HepG2 (cell line): Measurements from ENCODE around the gene ZNF670. TPM values are rescaled to one million over a fixed set of nuclear protein-coding genes. Genes with fewer than 3 reads are reported as not detected.
A peak's percentile ranks its signal among the peaks of the same experiment; 100 is the strongest.

ENCODE experiments used
- ATAC-seq: fragments of 200-7000 bp; cut with Tn5 transposase; 3 replicates; pipeline ENCODE4 v1.9.1; 2020; ENCODE audit warnings: mild to moderate bottlenecking, moderate library complexity
- Bru-seq: library from RNA; stranded (reverse); fragments of 400-500 nt; gene quantifications from one replicate; lab custom pipeline; 2021; lab: Mats Ljungman, UMichigan
- BruChase-seq, 2 experiments: library from RNA; stranded (reverse); fragments of 400-500 nt; gene quantifications; one replicate each; lab custom pipeline; 2021; lab: Mats Ljungman, UMichigan
- BruUV-seq: library from RNA; stranded (reverse); fragments of 400-500 nt; replicated peaks from 2 replicates; lab custom pipeline; 2021; lab: Mats Ljungman, UMichigan
- CTCF ChIA-PET: fragments of 300-600 bp; formaldehyde crosslinking; extraction: SDS; loops from one replicate; lab custom pipeline; 2021; ENCODE audit warnings: low total read pairs, inconsistent platforms, low intra/inter-chr PET ratio; lab: Yijun Ruan, JAX
- POLR2A ChIA-PET: fragments of 350-600 bp; sonication (Branson Sonifier 250); formaldehyde crosslinking; loops from one replicate; lab custom pipeline; 2020; ENCODE audit warnings: antibody characterized with exemption, inconsistent platforms; lab: Yijun Ruan, JAX
- DNase-seq: peaks from one replicate; pipeline ENCODE4 v3.0.0-alpha.2; 2015; ENCODE audit warnings: low spot score
- FAIRE-seq: peaks from 3 replicates; lab custom pipeline; 2011; peaks lifted over from hg19 to GRCh38; lab: Jason Lieb, UNC
- H2AFZ ChIP-seq: one replicate; pipeline ENCODE4 v1.6.1; 2011; ENCODE audit warnings: low read length, inconsistent platforms
- H3K27ac ChIP-seq: fragments of 300-600 bp; 3 replicates; pipeline ENCODE4 v1.8.0; 2011; ENCODE audit warnings: mixed run types, mild to moderate bottlenecking, mixed read lengths, low read length, inconsistent platforms; ENCODE audit not compliant: insufficient read depth; ENCODE audit errors: extremely low read length
- H3K27me3 ChIP-seq, 2 experiments: fragments of 200-600 bp in 1 of 2; 2 replicates in 1 of 2; 3 replicates in 1 of 2; pipeline versions ENCODE4 v1.6.0 to v1.8.0; 2011; ENCODE audit warnings: low read length in 2 of 2, mild to moderate bottlenecking in 2 of 2, moderate library complexity in 2 of 2, inconsistent platforms in 1 of 2; ENCODE audit not compliant: insufficient read depth in 2 of 2, control insufficient read depth in 1 of 2
- H3K36me3 ChIP-seq, 2 experiments: fragments of 200-600 bp in 1 of 2; replicated peaks in 1 of 2; 2 replicates in 1 of 2; 3 replicates in 1 of 2; pipeline versions ENCODE4 v1.5.1 to v1.8.0; 2011; ENCODE audit warnings: low read length in 2 of 2, inconsistent platforms in 1 of 2; ENCODE audit not compliant: insufficient read depth in 2 of 2, control insufficient read depth in 1 of 2
- H3K4me1 ChIP-seq: 2 replicates; pipeline ENCODE4 v1.5.1; 2012; ENCODE audit warnings: low read length, inconsistent platforms; ENCODE audit not compliant: insufficient read depth
- H3K4me2 ChIP-seq: 2 replicates; pipeline ENCODE4 v1.6.0; 2011; ENCODE audit warnings: low read depth, low read length, inconsistent platforms
- H3K4me3 ChIP-seq, 3 experiments: fragments of 200-600 bp in 1 of 3; sonication (generic), shearing (Covaris generic) in 1 of 3; replicated peaks in 1 of 3; 2 replicates each; pipeline ENCODE4 v1.5.1; 2011 to 2016; ENCODE audit warnings: low read length in 3 of 3, inconsistent platforms in 2 of 3, low read depth in 2 of 3, mild to moderate bottlenecking in 2 of 3, control low read depth in 1 of 3, mixed read lengths in 1 of 3; ENCODE audit not compliant: insufficient read depth in 1 of 3
- H3K79me2 ChIP-seq: one replicate; pipeline ENCODE4 v1.6.1; 2011; ENCODE audit warnings: low read length, inconsistent platforms; ENCODE audit not compliant: insufficient read depth
- H3K9ac ChIP-seq: 2 replicates; pipeline ENCODE4 v1.6.0; 2011; ENCODE audit warnings: mild to moderate bottlenecking, low read depth, low read length, inconsistent platforms; ENCODE audit not compliant: insufficient read depth
- H3K9me3 ChIP-seq: 2 replicates; pipeline ENCODE4 v1.5.1; 2012; ENCODE audit warnings: mild to moderate bottlenecking, low read length
- H4K20me1 ChIP-seq: 2 replicates; pipeline ENCODE4 v1.6.0; 2011; ENCODE audit warnings: inconsistent platforms, mild to moderate bottlenecking, low read length, moderate library complexity; ENCODE audit not compliant: insufficient read depth
- ELF3 ChIP-seq: IDR thresholded peaks from 2 replicates; pipeline ENCODE4 v1.6.1; 2016; ENCODE audit warnings: missing genetic modification reagents, missing compliant biosample characterization
- GFI1 ChIP-seq: sonication (generic); formaldehyde crosslinking; IDR thresholded peaks from 2 replicates; pipeline ENCODE4 v1.5.0; 2020; ENCODE audit warnings: missing genetic modification reagents, mild to moderate bottlenecking, borderline replicate concordance
- GZF1 ChIP-seq: sonication (generic); formaldehyde crosslinking; IDR thresholded peaks from 2 replicates; pipeline ENCODE4 v1.5.1; 2020; ENCODE audit warnings: mild to moderate bottlenecking, missing genetic modification reagents
- ISL2 ChIP-seq: sonication (generic); formaldehyde crosslinking; IDR thresholded peaks from 2 replicates; pipeline ENCODE4 v1.5.0; 2020; ENCODE audit warnings: missing genetic modification reagents
- POLR2A ChIP-seq, 2 experiments: IDR thresholded peaks; 2 replicates each; pipeline ENCODE4 v1.6.1; 2011; ENCODE audit warnings: low read depth in 2 of 2, low read length in 2 of 2, mild to moderate bottlenecking in 1 of 2, moderate library complexity in 1 of 2; ENCODE audit not compliant: insufficient read depth in 1 of 2
- RNF2 ChIP-seq: fragments of 450-650 bp; conservative IDR thresholded peaks from 2 replicates; pipeline ENCODE4 v1.6.1; 2016; ENCODE audit warnings: low read depth
- SOX5 ChIP-seq: IDR thresholded peaks from 2 replicates; pipeline ENCODE4 v1.6.1; 2016; ENCODE audit warnings: borderline replicate concordance
- TCF12 ChIP-seq, 2 experiments: fragments of 450-650 bp in 1 of 2; sonication (generic) in 1 of 2; formaldehyde crosslinking in 1 of 2; IDR thresholded peaks; 2 replicates each; pipeline versions ENCODE4 v1.6.1 to v1.8.0; 2017 to 2022; ENCODE audit warnings: antibody characterized with exemption in 1 of 2, mild to moderate bottlenecking in 1 of 2, missing genetic modification reagents in 1 of 2, moderate library complexity in 1 of 2
- TEAD3 ChIP-seq: optimal IDR thresholded peaks from 2 replicates; pipeline ENCODE3; 2016; ENCODE audit warnings: borderline replicate concordance
- ZNF33A ChIP-seq: sonication (generic); formaldehyde crosslinking; IDR thresholded peaks from 2 replicates; pipeline ENCODE4 v1.5.1; 2020; ENCODE audit warnings: missing genetic modification reagents, mild to moderate bottlenecking, moderate library complexity, borderline replicate concordance
- ZNF430 ChIP-seq: sonication (generic); formaldehyde crosslinking; IDR thresholded peaks from 2 replicates; pipeline ENCODE4 v1.9.0; 2021; ENCODE audit warnings: mild to moderate bottlenecking, missing genetic modification reagents
- ZUFSP ChIP-seq: sonication (generic); formaldehyde crosslinking; IDR thresholded peaks from 2 replicates; pipeline ENCODE4 v1.9.0; 2021; ENCODE audit warnings: missing genetic modification reagents, mild to moderate bottlenecking, borderline replicate concordance
- WGBS: methylation state at CpG from one replicate; pipeline ENCODE4 v1.1.6; 2017; ENCODE audit warnings: low lambda C conversion rate; 5-methylcytosine and 5-hydroxymethylcytosine counted together
- in situ Hi-C: cut with HindIII; loops from 2 replicates; pipeline ENCODE4 v1.10.0; 2017; ENCODE audit warnings: low pct_unique_long_range_greater_than_20kb; ENCODE audit not compliant: extremely low pct_ligation_motif_present
- intact Hi-C: fragments of 100-400 bp; cut with micrococcal nuclease; formaldehyde crosslinking; loops from one replicate; pipeline ENCODE4 v1.10.0; 2022; ENCODE audit not compliant: unreplicated experiment
- long read RNA-seq, 2 experiments: library from RNA in 1 of 2; library from polyadenylated mRNA in 1 of 2; stranded (forward) in 1 of 2; unstranded in 1 of 2; transcript quantifications; one replicate each; pipeline ENCODE4 v2.0.0, GENCODE V29; 2019 to 2022
- polyA minus RNA-seq, 3 experiments: library from RNA; depleted of rRNA, polyadenylated mRNA; stranded (reverse); fragments of >200 nt; gene quantifications; 2 replicates each; pipeline ENCODE4 v1.2.3, GENCODE V29; 2011; ENCODE audit warnings: low replicate concordance in 1 of 3
- polyA plus RNA-seq, 8 experiments: library from polyadenylated mRNA; depleted of rRNA in 3 of 8; stranded (reverse) in 7 of 8; unstranded in 1 of 8; fragments of >200 nt; fragmentation: Illumina TruSeq in 4 of 8; extraction: Trizol in 4 of 8; gene quantifications; 2 replicates each; pipeline versions ENCODE4 v1.2.1 to v1.2.3, GENCODE V29; 2011 to 2016; ENCODE audit warnings: low read depth in 4 of 8, missing spikeins in 1 of 8, mixed read lengths in 1 of 8; ENCODE audit not compliant: insufficient read depth in 1 of 8
- total RNA-seq, 5 experiments: library from RNA; depleted of rRNA; stranded (reverse); fragments of >200 nt; fragmentation: Illumina TruSeq; extraction: Trizol; gene quantifications; 2 replicates each; pipeline ENCODE4 v1.2.3, GENCODE V29; 2016; ENCODE audit warnings: low read depth in 1 of 5
- TF ChIP-seq, protein P1 (sequence below): IDR thresholded peaks from 2 replicates; pipeline ENCODE4 v1.6.1; 2016; ENCODE audit warnings: missing genetic modification reagents, missing compliant biosample characterization

ZNF670 gene
- total RNA-seq (2016; rRNA removed; fragmentation: Illumina TruSeq; extraction: Trizol) (10.9 and 15.2 TPM in 2 replicates), polyA plus RNA-seq (2011; rRNA removed) (3.1 and 4.2 TPM in 2 replicates), polyA minus RNA-seq (2011; rRNA and poly(A)+ RNA removed; ENCODE audit: low replicate concordance) (0.82 and 2.0 TPM in 2 replicates), Bru-seq, nascent RNA (percentile 84 among the genes with signal in this experiment), BruChase-seq, experiment 1, labeled RNA remaining after a 6-hour chase (percentile 87 among the genes with signal in this experiment), BruChase-seq, experiment 2, labeled RNA remaining after a 2-hour chase (percentile 95 among the genes with signal in this experiment)
- total RNA-seq (2016; cell fraction: cytosol; rRNA removed; fragmentation: Illumina TruSeq; extraction: Trizol; ENCODE audit: low read depth): 3.3 and 4.0 TPM in 2 replicates
- total RNA-seq (2016; cell fraction: insoluble cytoplasmic fraction; rRNA removed; fragmentation: Illumina TruSeq; extraction: Trizol): 10.9 and 17.3 TPM in 2 replicates
- 6.3 and 7.0 TPM in 2 replicates for total RNA-seq (2016; cell fraction: membrane; rRNA removed; fragmentation: Illumina TruSeq; extraction: Trizol)
- 6.2 and 8.1 TPM in 2 replicates for total RNA-seq (2016; cell fraction: nucleus; rRNA removed; fragmentation: Illumina TruSeq; extraction: Trizol)
- 1.2 and 1.4 TPM in 2 replicates for polyA plus RNA-seq (2011; cell fraction: cytosol; rRNA removed)
- polyA plus RNA-seq (2011; cell fraction: nucleus; rRNA removed): 2.3 and 2.7 TPM in 2 replicates
- polyA plus RNA-seq (2012): 6.0 and 9.2 TPM in 2 replicates
- polyA plus RNA-seq (2016; cell fraction: cytosol; fragmentation: Illumina TruSeq; extraction: Trizol; ENCODE audit: low read depth): 0.41 and 0.53 TPM in 2 replicates
- 13.4 and 14.2 TPM in 2 replicates for polyA plus RNA-seq (2016; cell fraction: insoluble cytoplasmic fraction; fragmentation: Illumina TruSeq; extraction: Trizol; ENCODE audit: low read depth)
- 2.0 and 2.3 TPM in 2 replicates for polyA plus RNA-seq (2016; cell fraction: membrane; fragmentation: Illumina TruSeq; extraction: Trizol; ENCODE audit: low read depth)
- 5.8 and 7.7 TPM in 2 replicates for polyA plus RNA-seq (2016; cell fraction: nucleus; fragmentation: Illumina TruSeq; extraction: Trizol; ENCODE audit: insufficient read depth, low read depth)
- polyA minus RNA-seq (2011; cell fraction: cytosol; rRNA and poly(A)+ RNA removed): 4.1 and 4.4 TPM in 2 replicates
- polyA minus RNA-seq (2011; cell fraction: nucleus; rRNA and poly(A)+ RNA removed): 14.9 and 16.4 TPM in 2 replicates
- long read RNA-seq, experiment 1, transcript ZNF670-201 (4 exons, 1,994 nt): major isoform, 12 of 14 reads
- long read RNA-seq, experiment 1, partial matches to known transcripts: 0 of 14 reads
- long read RNA-seq, experiment 1, other reads (novel, unspliced or antisense): 2 of 14 reads
- long read RNA-seq, experiment 2, partial matches to known transcripts: 1 of 6 reads
- long read RNA-seq, experiment 2, other reads (novel, unspliced or antisense): 2 of 6 reads

DNA sequence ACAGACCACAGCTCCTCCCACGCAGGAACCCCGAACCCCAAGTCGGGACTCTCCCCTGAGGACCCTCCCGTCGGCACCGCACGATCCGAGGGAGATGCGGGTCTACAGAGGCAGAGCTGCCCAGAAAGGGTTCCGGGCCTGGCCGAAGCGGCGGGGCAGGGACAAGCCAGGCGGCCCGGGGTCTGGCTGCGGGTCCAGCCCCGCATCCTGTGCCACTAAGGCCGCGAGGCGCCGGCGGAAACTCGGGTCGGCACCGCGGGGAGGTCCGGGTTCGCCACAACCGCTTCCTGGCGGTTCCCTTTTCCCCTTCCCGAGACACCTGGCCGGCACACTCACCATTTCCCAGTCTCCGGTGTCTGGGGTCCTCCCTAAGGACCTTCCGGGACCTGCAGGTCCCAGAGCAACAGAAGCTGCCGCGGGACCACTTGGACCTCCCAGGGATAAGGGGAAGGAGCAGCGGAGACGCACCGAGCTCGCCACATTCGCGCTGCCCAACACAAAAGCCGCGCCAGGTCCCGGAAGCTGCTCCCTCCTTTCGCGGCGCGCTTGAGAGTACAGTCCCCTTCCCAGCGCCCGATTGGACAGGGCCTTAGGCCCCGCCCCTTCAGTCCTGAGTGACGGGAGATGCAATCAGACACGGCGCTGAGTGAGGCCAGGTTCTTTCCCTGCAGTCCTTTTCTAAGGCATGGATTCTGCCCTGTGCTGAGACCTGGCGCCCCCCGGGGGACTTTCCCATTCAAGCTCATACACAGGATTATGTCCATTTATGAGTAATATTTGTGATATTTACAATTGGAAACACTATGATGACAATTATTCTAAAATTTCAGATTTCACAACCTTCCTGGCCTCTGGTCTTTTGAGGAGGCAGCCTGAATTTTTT lies at the start of gene ZNF670:
ZNF670 (minus strand) TSS at position 554 of the 883 bp plus-strand sequence; CDS start at position 339, 215 bp downstream.
- intact Hi-C loops: loop anchor here (1.0 to 2.0 kb wide), 2 partner anchors 26 to 148 kb away; partner anchors contain the start of genes AHCTF1 and ZNF669
- TF ChIP-seq, protein P1, sequence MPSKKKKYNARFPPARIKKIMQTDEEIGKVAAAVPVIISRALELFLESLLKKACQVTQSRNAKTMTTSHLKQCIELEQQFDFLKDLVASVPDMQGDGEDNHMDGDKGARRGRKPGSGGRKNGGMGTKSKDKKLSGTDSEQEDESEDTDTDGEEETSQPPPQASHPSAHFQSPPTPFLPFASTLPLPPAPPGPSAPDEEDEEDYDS: peak; percentile 92
- TF ChIP-seq ZNF430 (CRISPR knock-in tag) (peak; percentile 31; the same call in 1 of the 2 replicates), ELF3 (CRISPR knock-in tag) (peak; percentile 65), ZNF33A (CRISPR knock-in tag) (0 out of 2 replicates have a peak, but pooled peaks have one; percentile 46), SOX5 (peak; percentile 6; the same call in 1 of the 2 replicates), ISL2 (CRISPR knock-in tag) (peak; percentile 12; the same call in 1 of the 2 replicates), GZF1 (CRISPR knock-in tag) (no peak), GFI1 (CRISPR knock-in tag) (peak; percentile 38; the same call in 1 of the 2 replicates), RNF2 (peak; percentile 54; the same call in 1 of the 2 replicates), ZUFSP (no peak), POLR2A (IDR thresholded peaks at IDR 0.05; ENCODE audit: insufficient read depth in 1 of 2, low read depth in 2 of 2, low read length in 2 of 2) (peak; percentile 82 to 83), TEAD3 (CRISPR knock-in tag) (no peak), TCF12 (IDR thresholded peaks at IDR 0.05) (no peak), TCF12 (CRISPR knock-in tag; IDR thresholded peaks at IDR 0.05) (no peak)

More for the DNA sequence above, at the start of gene ZNF670:
- DNase-seq (peak; percentile 88), FAIRE-seq (peak; percentile 59), ATAC-seq (peak; percentile 97)
- Histone ChIP-seq H4K20me1 (peaks cover 9% of the 10 kb centered on the region), H3K9me3 (no peaks in the 10 kb centered on the region), H3K4me2 (peak within 1 kb of the TSS; percentile 65), H3K4me1 (peaks cover 40% of the 10 kb centered on the region), H3K27ac (peak within 1 kb of the TSS; percentile 90), H3K4me3 (peak within 1 kb of the TSS; percentile 78 to 86 (median 82)), H3K27me3 (no peaks in the 10 kb centered on the region; a peak in 1 of 5 replicates), H3K79me2 (peaks cover 47% of the 10 kb centered on the region), H2AFZ (no peak within 1 kb of the TSS), H3K36me3 (no peaks in the 10 kb centered on the region), H3K9ac (peak within 1 kb of the TSS; percentile 87)
- no TSS peak for BruUV-seq
- WGBS: 53% methylated on average over 46 of the region's 57 CpGs
- CTCF ChIA-PET: no interaction called here
- in situ Hi-C loops: no loop called here
- POLR2A ChIA-PET: interaction anchor here (1.0 to 1.8 kb wide), 4 partner anchors 10 to 36 kb away, joined by 3 to 6 read pairs (median 4); no protein-coding TSS in a partner anchor
